ENCODE results near the gene RHOBTB1.
"Not testable (repeated sequence)": the region's sequence is repeated elsewhere in the genome, so short reads cannot be mapped to it uniquely, and the experiment has no call there.

RHOBTB1 gene

DNA sequence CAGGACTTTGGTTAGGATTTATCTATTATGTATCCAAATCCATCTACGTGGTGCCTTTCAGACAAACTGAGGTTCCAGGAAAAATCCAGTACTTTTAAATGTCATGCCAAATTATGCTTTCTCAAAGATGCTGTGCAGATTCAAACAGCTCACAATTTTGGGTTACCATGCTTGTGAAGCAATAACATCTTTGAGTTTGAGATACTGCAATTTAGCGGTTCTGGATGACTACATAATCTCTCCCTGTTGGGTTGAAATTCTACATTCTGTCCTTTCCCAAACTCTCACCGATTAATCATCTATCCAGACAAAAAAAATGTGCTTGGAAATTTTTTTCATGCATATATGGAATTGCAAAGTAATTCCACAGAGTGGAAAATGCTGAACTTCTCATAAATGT lies 3.5 kb downstream of the RHOBTB1 start:
- no peak for DNase-seq

DNA sequence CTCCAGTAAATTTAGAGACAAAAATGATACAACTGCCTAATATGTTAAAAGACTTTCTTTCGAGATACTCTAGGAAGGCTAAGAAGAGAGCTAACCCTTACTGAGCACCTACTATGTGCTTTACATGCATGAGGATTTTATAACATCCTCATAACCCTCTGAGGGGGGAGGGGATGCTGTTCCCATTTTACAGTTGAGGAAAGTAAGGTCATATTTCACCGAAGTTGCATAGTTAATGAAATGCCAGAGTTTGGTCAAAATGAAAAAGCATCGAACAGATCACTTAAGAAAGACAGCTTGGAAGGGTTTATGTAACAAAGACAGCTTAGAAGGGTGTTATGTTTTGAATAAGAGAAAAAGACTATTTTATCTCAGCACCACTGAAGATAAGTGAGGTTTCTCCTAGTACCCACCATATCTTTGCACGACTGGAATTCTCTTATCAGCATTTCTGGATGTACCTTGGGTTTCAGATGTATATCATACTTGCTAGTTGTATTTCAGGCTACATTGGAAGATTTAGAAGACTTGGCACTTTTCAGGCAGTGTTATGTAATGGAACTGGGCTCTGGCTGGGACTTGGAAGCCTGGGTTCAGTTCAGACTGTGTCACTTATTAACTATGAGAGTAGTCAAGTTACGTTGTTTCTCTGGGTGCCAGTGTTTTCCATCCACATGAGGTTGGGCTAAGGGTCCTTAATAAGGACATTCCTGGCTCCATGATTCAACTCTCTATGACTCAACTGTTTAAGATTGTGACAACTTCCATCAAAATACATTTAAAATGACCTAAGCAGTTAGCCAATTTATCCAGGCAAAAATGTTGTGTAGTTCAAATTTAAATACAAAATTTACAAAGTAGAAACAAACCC lies 6.0 kb downstream of the RHOBTB1 start:
- DNase-seq: no peak

DNA sequence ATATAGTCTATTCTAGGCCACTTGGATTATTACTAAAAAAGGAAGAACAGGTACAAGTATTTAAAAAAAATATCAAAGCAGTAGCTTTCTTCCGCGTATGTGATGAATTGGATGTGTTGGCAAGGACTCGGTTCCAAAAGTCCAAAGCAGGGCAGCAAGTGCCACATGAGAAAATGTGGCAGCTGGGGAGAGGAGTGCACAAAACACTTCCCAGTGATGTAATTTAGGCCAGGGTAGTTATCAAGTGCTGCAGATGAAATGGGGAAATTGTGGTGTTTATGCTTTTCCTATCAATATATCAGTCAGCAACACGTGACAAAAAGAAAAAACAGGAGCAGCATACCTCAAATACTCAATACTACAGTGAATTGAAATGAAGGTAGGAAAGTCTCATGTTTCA lies 7.0 kb downstream of the RHOBTB1 start:
- no peak for DNase-seq

DNA sequence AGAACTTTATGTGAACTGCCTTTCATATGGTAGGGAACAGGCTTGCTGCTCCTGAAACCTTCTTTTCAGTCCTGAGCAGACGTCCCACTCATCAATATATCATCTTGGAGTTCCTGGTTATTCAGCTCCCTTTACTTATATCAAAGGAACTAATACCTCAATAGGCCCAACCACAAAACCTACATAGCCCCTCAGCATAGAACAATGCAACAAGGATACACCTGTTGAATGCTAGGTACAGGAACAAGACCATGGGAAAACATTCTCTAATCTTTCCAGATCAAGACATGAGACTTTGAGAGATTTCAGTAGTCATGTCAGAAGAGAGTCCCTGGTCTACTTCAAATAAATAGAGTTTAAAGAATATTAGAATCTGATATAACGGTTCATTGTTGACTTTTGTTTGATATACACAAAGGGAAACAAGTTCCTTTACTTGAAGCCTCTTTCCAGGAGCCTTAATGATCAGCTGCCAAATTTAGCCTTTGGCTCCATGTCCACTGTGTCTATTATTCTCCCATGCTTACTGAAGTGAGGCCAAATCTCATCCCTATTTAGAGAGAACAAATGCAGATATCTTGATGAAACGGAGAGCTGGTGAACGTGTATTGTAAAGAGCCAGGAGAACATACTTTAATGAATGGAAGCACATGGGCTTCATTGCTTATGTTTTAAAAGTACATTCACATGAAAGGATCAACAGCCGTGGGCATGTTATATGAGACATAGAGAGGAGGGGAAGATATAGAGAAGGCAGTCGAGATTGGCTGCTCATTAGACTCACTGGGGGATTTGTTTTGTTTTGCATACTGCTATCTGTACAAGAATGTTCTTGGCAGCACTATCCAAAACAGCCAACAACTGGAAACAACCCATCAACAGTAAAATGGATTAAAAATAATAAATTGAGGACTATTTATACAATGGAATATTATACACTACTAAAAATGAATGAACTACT lies 9.5 kb downstream of the RHOBTB1 start:
- DNase-seq: no peak

DNA sequence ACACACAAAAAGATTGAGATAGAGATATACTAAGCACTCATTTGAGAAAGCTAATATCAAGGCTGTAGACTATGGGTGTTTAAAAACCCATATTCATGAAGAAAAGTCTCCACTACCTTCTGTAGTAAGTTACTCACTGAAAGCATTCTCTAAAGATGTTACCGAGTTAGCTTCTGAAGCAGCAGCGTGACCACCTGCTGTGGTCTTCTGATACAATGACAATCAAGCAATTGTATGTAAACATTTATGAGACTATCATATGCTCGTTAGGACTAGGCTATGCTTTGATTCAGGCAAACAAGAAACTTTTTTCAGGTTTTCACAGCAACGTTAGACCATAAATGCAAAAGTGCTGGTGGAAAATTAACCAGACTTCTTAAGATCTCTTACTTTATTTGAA lies 11.2 kb downstream of the RHOBTB1 start:
- no peak for DNase-seq

DNA sequence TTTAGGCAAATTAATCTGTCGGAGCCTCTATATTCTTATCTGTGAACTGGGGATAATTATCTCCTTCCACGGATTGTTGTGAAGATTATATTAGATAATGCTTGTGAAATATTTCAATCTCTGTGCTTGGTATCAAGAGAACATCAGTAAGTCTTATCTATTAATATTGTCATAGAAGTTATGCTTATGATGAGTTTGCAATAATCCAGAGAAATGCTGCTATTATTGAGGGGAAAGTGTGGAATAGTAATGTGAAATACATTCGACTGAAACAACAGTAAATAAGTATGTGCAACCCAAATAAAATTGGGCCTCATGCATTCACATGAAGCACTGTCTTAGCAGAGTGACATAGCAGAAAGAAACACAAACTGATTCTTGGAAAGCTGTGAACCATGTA lies 13.7 kb downstream of the RHOBTB1 start:
- no peak for DNase-seq

DNA sequence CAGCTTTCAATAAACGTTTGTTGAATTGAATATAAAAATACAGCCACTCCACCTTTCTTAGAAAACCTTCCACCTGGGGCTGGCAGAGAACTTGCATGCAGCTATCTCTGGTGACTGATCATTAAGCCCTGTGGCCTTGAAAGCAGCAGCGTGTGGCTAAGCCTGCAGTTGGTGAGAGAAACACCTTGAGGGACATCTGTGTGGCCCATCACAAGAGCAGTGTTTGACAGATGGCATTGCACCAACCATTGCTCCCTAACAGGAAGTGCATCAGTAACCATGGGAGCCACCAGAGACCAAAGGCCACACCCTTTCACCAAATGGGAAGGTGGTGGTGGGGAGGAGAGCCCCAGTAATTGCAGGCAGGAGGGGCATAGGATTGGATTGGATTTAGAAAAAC lies 22.4 kb downstream of the RHOBTB1 start:
- DNase-seq: no peak

DNA sequence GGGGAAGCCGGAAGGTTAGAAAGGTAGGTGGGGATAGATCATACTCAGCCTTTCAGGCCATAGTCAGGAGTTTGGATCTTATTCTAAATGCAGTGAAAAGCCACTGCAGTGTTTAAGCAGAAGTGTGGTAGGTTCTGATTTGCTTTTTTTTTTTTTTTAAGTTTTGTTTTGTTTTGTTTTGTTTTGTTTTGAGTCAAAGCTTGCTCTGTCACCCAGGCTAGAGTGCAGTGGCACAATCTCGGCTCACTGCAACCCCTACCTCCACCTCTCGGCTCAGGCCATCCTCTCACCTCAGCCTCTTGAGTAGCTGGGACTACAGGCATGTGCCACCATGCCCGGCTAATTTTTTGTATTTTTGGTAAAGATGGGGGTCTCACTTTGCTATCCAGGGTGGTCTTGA lies 23.5 kb downstream of the RHOBTB1 start:
- DNase-seq: no peak

DNA sequence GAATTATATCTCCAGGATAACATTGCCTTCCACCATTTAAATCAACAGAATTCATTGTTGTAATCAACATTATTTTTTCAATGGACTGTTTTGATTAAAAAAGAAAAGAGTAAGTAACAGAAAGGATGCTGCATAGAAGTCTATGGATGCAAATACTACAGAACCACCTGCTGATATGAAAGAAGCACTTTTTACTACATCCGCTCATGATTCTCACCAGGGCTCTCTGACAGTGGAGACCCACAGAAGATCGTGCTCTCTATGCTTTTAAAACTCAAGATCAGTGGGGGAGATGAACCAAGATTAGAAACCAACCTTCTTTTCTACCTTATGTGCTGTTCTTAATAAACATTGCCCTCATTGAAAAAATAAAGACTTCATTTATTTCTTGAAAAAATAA lies 24.4 kb downstream of the RHOBTB1 start:
- DNase-seq: no peak

DNA sequence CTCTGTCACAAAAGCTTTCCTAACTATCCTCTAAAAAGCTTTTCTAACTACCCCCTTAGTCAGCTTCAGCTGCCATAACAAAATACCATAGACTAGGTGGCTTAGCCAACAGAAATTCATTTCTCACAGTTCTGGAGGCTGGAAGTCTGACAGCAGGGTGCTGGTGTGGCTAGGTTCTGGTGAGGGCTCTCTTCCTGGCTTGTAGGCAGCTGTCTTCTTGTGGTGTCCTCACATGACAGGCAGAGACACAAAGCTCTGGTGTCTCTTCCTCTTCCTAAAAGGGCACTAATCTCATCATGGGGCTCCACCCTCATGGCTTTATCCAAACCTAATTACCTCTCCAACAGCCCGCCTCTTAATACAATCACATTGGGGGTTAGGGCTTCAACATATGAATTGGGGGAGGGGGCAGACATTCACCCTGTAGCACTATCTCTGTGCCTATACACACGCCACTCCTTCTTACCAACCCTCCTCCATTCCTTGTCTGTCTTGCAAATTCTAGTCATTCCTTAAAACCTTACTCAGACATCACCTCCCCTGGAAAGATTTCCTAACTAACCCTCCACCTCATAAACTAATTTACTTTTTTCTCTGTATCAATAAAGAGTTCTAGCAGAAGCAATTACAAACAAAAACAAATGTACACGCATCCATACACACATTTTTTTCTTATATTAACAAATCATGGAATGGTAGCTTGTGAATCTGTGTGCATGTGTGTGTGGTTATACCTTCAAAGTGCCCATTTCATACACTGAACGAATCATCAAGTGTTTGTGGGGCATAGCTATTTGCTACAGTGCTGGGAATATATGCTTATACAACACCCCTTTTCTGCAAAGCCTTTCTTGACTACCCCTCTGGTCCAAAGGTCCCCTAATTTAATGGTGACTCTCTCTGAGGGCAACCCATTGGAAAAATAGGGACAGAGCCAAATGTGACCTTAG lies 26.4 kb downstream of the RHOBTB1 start:
- no peak for DNase-seq

DNA sequence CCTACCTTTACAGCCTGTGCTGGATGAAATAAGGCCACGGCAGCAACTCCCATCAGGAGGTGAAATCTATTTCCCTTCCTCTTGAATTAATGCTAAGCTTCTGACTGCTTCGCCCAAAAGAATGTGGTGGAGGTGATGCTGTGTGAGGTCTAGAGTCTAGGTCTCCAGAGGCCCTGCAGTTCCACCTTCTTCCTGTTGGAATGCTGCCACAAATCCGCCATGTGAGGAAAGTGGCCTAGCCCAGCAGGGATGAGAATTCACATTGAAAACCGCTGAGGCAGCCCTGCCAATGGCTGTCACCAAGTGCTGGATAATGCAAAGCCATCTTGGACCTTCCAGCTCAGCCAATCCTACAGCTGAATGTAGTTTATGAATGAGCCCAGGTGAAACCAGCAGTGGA lies 28.0 kb downstream of the RHOBTB1 start:
- no peak for DNase-seq

DNA sequence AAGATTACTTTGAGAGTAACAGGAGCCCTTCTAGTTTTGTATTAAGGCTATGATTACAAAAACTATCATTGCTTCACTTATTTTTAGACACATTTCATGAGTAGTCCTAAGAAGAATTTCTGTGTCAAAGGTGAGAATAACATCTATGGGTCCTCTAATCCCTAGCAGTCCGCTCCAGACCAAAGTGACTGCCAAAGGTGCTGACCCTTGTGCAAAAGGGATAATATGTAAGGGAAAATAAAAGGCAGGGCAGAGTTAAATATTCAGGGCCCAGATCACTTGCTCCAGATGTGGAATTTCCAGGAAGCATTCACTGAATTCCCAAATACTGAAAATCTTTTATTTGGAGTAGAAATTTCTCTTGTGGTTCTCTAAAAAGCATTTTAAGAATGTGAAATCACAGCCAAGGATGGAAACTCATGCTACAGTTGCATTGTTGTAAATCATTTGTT lies 29.3 kb downstream of the RHOBTB1 start:
- DNase-seq: no peak

DNA sequence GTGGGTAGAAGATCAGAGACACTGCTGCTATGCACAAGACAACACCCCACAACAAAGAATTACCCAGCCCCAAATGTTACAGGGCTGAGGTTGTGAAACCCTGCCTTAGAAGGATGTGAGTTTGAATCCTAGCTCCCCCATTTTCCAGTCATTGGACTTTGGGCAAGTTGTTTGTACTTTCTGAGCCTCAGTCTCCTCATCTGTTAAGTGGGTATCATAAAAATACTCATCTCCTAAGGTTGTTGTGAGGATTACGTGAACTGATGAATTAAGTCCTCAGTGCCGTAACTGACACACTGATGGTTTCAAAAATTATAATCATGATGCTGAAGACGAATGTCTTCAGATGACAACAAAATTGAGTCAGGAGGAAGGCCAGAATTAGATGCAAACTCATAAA lies 30.3 kb downstream of the RHOBTB1 start:
- no peak for DNase-seq

DNA sequence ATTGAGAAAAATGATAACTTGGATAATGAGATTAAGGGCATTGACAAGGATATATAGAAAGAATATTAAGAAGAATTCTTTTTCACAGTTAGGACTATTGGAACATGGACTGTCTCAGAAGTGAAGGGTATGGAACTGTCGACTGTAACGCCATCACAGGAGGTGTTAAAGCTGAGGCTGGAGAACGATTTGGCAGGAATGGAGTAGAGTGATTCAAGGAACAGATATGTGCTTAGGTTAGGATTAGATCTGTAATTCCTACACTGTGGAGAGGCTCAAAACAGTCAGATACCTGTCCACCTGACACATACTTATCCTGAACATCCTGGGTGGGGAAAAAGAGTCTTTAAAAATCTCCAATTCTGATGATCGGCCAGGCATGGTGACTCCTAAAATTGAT lies 30.9 kb downstream of the RHOBTB1 start:
- DNase-seq: no peak

DNA sequence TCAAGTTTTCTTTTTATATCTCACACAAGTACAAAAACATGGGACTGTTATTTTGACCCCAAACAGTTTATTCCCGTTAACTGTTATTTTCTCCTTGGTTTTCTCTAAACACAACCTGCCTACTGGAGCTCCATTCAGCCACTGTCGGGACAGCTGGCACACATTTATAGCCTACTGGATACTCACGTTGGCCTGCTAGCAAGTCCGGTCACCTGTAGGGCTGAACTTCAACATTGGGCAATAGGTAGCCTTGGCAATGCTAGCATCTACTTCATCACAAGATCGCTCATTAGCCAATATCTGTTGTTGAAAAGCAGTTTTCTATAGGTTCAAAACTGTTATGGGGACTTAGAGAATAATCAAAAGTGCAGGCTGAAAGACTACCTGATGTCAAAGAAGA lies 32.3 kb downstream of the RHOBTB1 start:
- no peak for DNase-seq

DNA sequence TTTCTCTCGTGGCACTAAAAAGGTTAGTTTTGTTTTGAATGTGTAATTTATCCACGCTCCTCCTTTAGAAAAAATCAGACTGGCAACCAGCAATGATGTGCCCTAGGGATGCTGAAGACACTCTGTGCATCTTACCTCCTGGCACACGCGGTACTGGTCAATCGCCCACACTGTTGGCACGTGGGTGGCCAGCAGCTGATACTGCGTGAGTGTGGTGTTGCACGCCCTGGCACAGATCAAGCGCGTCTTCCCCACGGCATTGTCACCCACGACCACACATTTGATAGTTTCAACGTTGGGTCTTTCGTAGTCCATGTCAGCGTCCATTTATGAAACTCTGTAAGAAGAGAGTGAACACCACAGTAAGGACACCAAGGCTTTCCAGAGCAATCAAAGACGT lies 32.8 kb downstream of the RHOBTB1 start:
- DNase-seq: no peak

DNA sequence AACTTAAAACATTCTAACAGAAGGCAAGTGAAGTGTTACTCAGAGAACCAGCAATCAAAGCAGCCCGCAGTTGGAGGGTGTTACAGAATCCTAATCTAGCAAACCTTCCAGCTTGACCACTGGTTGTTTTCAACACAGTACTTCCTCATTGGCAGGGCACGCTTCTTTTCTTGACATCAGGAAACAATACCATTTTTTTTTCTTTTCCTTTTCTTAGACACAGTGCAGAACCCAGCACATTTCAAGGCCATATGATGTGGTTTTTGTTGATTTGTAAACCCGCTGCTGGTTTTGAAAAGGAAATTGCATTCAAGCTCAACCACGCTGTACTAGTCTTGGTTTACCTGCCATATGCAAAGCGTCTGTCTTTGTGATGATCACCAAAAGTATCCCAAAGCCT lies 33.4 kb downstream of the RHOBTB1 start:
- peak; percentile 17 for DNase-seq

DNA sequence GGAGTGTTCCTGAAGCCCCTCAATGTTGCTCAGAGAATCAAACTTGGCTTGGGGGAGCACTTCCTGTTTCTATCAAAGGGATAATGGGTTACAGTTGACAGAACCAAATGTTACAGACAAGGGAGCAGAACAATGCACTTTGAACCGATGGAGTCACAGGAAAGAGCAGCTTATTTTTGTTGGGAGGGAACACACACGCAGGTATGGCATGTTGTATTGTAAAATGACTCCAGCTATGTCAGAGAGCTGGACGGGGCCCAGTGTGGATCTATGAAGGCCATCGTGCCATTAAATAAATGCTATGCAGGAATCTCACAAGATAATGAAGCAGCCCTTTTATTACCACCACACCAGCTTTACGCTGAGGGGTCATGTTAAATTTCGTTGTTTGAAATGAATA lies 35.1 kb downstream of the RHOBTB1 start:
- DNase-seq: no peak

DNA sequence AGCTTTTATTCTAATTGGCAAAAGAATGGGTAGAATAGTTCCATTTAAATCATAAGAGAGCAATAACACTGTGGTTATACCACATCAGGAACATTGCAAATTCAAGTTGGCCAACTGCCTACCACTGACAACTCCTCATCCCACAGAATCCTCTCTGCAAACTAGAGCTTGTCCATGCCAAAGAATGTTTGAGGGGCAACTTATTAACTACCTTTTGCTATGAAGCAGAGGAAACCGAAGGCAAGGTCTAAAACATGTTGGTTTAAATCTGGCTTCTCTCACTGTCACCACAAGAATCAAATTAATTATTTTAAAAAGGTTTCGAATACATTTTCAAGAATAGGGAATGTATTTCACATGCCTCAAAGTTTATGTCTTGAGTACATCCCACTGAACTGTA lies 36.0 kb downstream of the RHOBTB1 start:
- no peak for DNase-seq

DNA sequence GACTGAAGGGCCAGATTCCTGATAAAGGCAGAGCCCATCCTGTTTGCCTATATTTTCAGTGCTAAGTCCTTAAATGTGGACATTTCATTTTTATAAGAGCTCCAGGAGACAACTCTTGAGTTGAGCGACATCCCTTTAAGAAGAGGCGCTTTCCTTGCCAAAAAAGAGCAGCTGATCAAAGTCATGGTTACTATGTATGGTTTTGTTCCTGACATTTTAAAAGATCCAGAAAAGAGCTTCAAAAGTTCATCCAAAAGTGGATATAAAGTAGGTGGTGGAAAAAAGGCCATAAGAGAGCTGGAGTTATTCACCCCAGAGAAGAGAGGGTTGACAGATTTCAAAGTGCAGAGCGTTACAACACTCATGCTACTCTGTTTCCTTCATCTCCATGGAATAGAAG lies 36.7 kb downstream of the RHOBTB1 start:
- DNase-seq: no peak

DNA sequence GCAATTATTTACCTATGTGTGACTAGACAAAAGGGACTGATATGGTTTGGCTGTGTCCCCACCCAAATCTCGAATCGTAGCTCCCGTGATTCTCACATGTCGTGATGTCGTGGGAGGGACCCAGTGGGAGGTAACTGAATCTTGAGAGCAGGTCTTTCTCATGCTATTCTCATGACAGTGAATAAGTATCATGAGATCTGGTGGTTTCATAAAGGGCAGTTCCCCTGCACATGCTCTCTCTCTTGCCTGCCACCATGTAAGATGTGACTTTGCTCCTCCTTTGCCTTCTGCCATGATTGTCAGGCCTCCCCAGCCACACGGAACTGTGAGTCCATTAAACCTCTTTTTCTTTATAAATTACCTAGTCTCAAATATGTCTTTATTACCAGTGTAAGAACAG lies 37.2 kb downstream of the RHOBTB1 start:
- DNase-seq: not testable (repeated sequence)

DNA sequence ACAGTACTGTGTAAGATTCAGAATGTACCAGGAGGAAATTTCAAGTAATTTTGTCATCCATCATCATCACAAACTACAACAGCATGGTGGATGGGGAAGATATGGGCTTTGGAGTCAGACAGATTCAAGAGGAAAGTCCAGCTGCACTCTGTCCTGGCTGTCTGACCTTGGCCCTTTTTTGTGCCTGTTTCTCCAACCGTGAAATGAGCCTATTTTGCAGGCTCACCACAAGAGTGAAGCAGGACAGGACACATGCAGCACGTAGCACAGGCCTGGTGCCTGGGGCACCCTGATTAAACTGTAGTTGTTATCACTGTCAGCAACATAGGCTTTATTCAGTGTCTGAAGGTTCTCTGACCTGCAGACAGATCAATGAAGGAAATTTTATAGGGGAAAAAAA lies 37.6 kb downstream of the RHOBTB1 start:
- DNase-seq: no peak

DNA sequence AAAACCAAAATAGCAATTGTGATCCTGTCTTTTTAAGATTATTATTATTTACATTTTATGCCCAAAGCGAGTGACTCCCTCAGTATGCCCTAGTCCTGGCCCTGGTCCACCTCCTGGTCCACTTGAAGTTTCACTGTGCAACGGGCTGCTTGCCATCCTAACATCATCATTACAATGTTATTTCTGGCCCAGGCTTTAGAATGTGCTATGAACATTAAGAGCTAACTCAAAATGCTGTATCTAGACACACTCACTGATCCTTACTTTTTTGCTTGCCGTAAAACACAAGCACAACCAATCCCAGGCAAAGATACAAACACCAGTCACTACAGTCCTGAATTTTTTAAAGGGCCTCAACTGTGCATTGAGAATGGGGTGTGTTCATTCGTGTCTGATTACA lies 38.4 kb downstream of the RHOBTB1 start:
- DNase-seq: no peak

Data from KG1 (cell line).